WTC11 (cell line): ENCODE results near the gene TOR3A. TPM values are rescaled to one million over a fixed set of nuclear protein-coding genes. Genes with fewer than 3 reads are reported as not detected.

Experiments used
- ATAC-seq: fragments of 200-7000 bp; cut with Tn5 transposase; 2 replicates; pipeline ENCODE4 v1.10.0; 2021; ENCODE audit warnings: mild to moderate bottlenecking, moderate library complexity
- CTCF ChIA-PET: fragments of 300-600 bp; sonication (Branson Sonifier 250); formaldehyde crosslinking; loops from one replicate; lab custom pipeline; 2021; ENCODE audit warnings: antibody characterized with exemption; lab: Charles Lee
- POLR2A ChIA-PET: fragments of 350-600 bp; sonication (Branson Sonifier 250); formaldehyde crosslinking; loops from one replicate; lab custom pipeline; 2021; ENCODE audit warnings: antibody characterized with exemption; lab: Charles Lee
- DNase-seq: peaks from one replicate; pipeline ENCODE4 v3.0.0; 2021; ENCODE audit warnings: low spot score
- H3K27ac Mint-ChIP-seq: 2 replicates; pipeline ENCODE4 v1.8.0; 2021; ENCODE audit warnings: mixed read lengths
- H3K27me3 Mint-ChIP-seq: 2 replicates; pipeline ENCODE4 v1.8.0; 2021; ENCODE audit warnings: low read depth, mild to moderate bottlenecking, moderate library complexity, mixed read lengths
- H3K36me3 Mint-ChIP-seq: 2 replicates; pipeline ENCODE4 v1.8.0; 2021; ENCODE audit warnings: mixed read lengths
- H3K4me1 Mint-ChIP-seq: 2 replicates; pipeline ENCODE4 v1.8.0; 2022; ENCODE audit warnings: mixed read lengths
- H3K4me3 Mint-ChIP-seq: 2 replicates; pipeline ENCODE4 v1.8.0; 2021; ENCODE audit warnings: mild to moderate bottlenecking, moderate library complexity, mixed read lengths
- H3K9me3 Mint-ChIP-seq: 2 replicates; pipeline ENCODE4 v1.8.0; 2021; ENCODE audit warnings: mixed read lengths
- ATF2 ChIP-seq: sonication (generic); formaldehyde crosslinking; IDR thresholded peaks from 2 replicates; pipeline ENCODE4 v1.8.1; 2022; ENCODE audit warnings: low read depth, missing genetic modification reagents, borderline replicate concordance
- E2F5 ChIP-seq: sonication (generic); formaldehyde crosslinking; IDR thresholded peaks from 2 replicates; pipeline ENCODE4 v1.8.1; 2022; ENCODE audit warnings: mild to moderate bottlenecking, moderate library complexity, missing genetic modification reagents
- EMX1 ChIP-seq: fragments of 250-450 bp; sonication (Bioruptor Pico); IDR thresholded peaks from 2 replicates; pipeline ENCODE4 v1.8.0; 2021; ENCODE audit warnings: mild to moderate bottlenecking
- GRHL2 ChIP-seq: fragments of 250-450 bp; sonication (Bioruptor Pico); IDR thresholded peaks from 2 replicates; pipeline ENCODE4 v1.8.0; 2022; ENCODE audit warnings: mild to moderate bottlenecking, moderate library complexity; ENCODE audit not compliant: insufficient replicate concordance, severe bottlenecking
- JUN ChIP-seq: sonication (generic); formaldehyde crosslinking; IDR thresholded peaks from 2 replicates; pipeline ENCODE4 v1.8.0; 2023; ENCODE audit warnings: mild to moderate bottlenecking, missing genetic modification reagents
- NFE2L1 ChIP-seq: sonication (generic); formaldehyde crosslinking; IDR thresholded peaks from 2 replicates; pipeline ENCODE4 v1.8.1; 2023; ENCODE audit warnings: missing genetic modification reagents
- PRRX2 ChIP-seq: fragments of 250-450 bp; sonication (Bioruptor Pico); IDR thresholded peaks from 2 replicates; pipeline ENCODE4 v1.8.0; 2021; ENCODE audit warnings: mild to moderate bottlenecking
- RORB ChIP-seq: fragments of 250-450 bp; sonication (Bioruptor Pico); IDR thresholded peaks from 2 replicates; pipeline ENCODE4 v1.9.0; 2021; ENCODE audit warnings: mild to moderate bottlenecking
- SOX15 ChIP-seq: fragments of 250-450 bp; sonication (Bioruptor Pico); IDR thresholded peaks from 2 replicates; pipeline ENCODE4 v1.9.0; 2021; ENCODE audit warnings: mild to moderate bottlenecking
- TCF7 ChIP-seq: sonication (generic); formaldehyde crosslinking; IDR thresholded peaks from 2 replicates; pipeline ENCODE4 v1.8.0; 2022; ENCODE audit warnings: mild to moderate bottlenecking, low read depth, missing genetic modification reagents, moderate library complexity
- TEAD4 ChIP-seq: sonication (generic); formaldehyde crosslinking; IDR thresholded peaks from 2 replicates; pipeline ENCODE4 v1.8.0; 2022; ENCODE audit warnings: mild to moderate bottlenecking, missing genetic modification reagents
- TP53 ChIP-seq: sonication (generic); formaldehyde crosslinking; IDR thresholded peaks from 2 replicates; pipeline ENCODE4 v1.8.1; 2023; ENCODE audit warnings: mild to moderate bottlenecking, missing genetic modification reagents
- USF1 ChIP-seq: sonication (generic); formaldehyde crosslinking; IDR thresholded peaks from 2 replicates; pipeline ENCODE4 v1.8.0; 2022; ENCODE audit warnings: mild to moderate bottlenecking, missing genetic modification reagents
- ZNF121 ChIP-seq: sonication (generic); formaldehyde crosslinking; IDR thresholded peaks from 2 replicates; pipeline ENCODE4 v1.8.0; 2023; ENCODE audit warnings: missing genetic modification reagents
- ZNF138 ChIP-seq: sonication (generic); formaldehyde crosslinking; conservative IDR thresholded peaks from 2 replicates; pipeline ENCODE4 v1.8.1; 2022; ENCODE audit warnings: mild to moderate bottlenecking, moderate library complexity, missing genetic modification reagents
- ZNF423 ChIP-seq: fragments of 250-450 bp; sonication (Bioruptor Pico); IDR thresholded peaks from 2 replicates; pipeline ENCODE4 v2.1.2; 2022; ENCODE audit warnings: mild to moderate bottlenecking, moderate library complexity
- ZNF425 ChIP-seq: fragments of 250-450 bp; sonication (Bioruptor Pico); conservative IDR thresholded peaks from 2 replicates; pipeline ENCODE4 v1.9.0; 2021; ENCODE audit warnings: mild to moderate bottlenecking
- total RNA-seq: library from RNA; stranded (reverse); gene quantifications from 3 replicates; pipeline ENCODE4 v1.2.3, GENCODE V29; 2021
- TF ChIP-seq, protein P1 (sequence below): sonication (generic); formaldehyde crosslinking; IDR thresholded peaks from 2 replicates; pipeline ENCODE4 v1.8.1; 2022; ENCODE audit warnings: mild to moderate bottlenecking, missing genetic modification reagents, moderate library complexity, borderline replicate concordance
- TF ChIP-seq, protein P2 (sequence below): sonication (generic); formaldehyde crosslinking; IDR thresholded peaks from 2 replicates; pipeline ENCODE4 v1.8.1; 2023; ENCODE audit warnings: mild to moderate bottlenecking, missing genetic modification reagents, moderate library complexity
- TF ChIP-seq, protein P3 (sequence below): fragments of 250-450 bp; sonication (Bioruptor Pico); IDR thresholded peaks from 2 replicates; pipeline ENCODE4 v1.9.0; 2021; ENCODE audit warnings: mild to moderate bottlenecking
- TF ChIP-seq, protein P4 (sequence below): sonication (generic); formaldehyde crosslinking; IDR thresholded peaks from 2 replicates; pipeline ENCODE4 v1.8.0; 2022; ENCODE audit warnings: mild to moderate bottlenecking, missing genetic modification reagents
- TF ChIP-seq, protein P5 (sequence below): sonication (generic); formaldehyde crosslinking; conservative IDR thresholded peaks from 2 replicates; pipeline ENCODE4 v1.8.1; 2022; ENCODE audit warnings: mild to moderate bottlenecking, missing genetic modification reagents

Gene TOR3A
- total RNA-seq, 1 experiment from 2014 or later: 20.5 TPM

DNA sequence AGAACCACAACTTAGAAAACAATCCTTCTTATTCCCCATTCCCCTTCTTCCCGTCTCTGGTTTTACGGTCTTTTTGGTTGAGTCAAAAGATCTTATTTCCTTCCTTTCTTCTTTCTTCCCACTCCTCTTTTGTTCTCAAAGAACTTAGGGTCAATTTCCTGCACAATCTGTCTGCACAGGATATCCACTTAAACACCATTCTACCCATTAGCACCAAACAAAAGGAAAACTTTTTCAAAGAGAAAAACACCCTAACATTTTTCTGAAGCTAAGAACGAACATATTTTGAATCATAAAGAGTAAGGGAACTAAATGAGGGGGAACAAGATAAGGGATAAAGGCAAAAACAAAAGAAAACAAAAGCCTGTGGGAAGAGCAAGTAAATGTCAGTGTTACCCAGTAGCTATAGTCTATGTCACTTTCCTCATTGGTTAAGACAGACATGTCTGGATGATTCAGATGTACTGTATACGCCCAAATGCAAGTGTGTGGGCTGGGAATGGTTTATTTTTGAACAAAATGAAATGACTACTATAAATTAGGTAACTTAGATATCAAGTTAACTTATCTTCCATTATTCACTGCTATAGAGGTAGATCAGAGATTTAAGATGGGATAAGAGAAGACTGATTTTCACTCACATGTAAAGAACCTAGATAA, 59.9 kb downstream of the TOR3A start:
- H3K27me3 Mint-ChIP-seq: no peaks in the 10 kb centered on the region
- peaks cover 20% of the 10 kb centered on the region for H3K9me3 Mint-ChIP-seq
- no peak for DNase-seq
- peaks cover 20% of the 10 kb centered on the region for H3K36me3 Mint-ChIP-seq
- ATAC-seq: 0 out of 2 replicates have a peak, but pooled peaks have one; percentile 39
- no peak for TF ChIP-seq ZNF138 (CRISPR knock-in tag)
- TF ChIP-seq, protein P1, sequence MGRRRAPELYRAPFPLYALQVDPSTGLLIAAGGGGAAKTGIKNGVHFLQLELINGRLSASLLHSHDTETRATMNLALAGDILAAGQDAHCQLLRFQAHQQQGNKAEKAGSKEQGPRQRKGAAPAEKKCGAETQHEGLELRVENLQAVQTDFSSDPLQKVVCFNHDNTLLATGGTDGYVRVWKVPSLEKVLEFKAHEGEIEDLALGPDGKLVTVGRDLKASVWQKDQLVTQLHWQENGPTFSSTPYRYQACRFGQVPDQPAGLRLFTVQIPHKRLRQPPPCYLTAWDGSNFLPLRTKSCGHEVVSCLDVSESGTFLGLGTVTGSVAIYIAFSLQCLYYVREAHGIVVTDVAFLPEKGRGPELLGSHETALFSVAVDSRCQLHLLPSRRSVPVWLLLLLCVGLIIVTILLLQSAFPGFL (CRISPR knock-in tag): no peak
- no peak for TF ChIP-seq GRHL2 (CRISPR knock-in tag)
- H3K4me3 Mint-ChIP-seq: no peak overlapping the region
- H3K4me1 Mint-ChIP-seq: peaks cover 17% of the 10 kb centered on the region
- H3K27ac Mint-ChIP-seq: peak overlapping the region; percentile 57
- POLR2A ChIA-PET: no interaction called here
- CTCF ChIA-PET: no interaction called here

- ChIA-PET CTCF (no interaction called here), POLR2A (no interaction called here)
- Mint-ChIP-seq H3K36me3 (peaks cover 20% of the 10 kb centered on the region), H3K27me3 (no peaks in the 10 kb centered on the region), H3K9me3 (peaks cover 20% of the 10 kb centered on the region), H3K27ac (peak overlapping the region; percentile 14; the same call in 1 of the 2 replicates), H3K4me3 (no peak overlapping the region), H3K4me1 (peaks cover 17% of the 10 kb centered on the region)
- no peak for TF ChIP-seq ZNF425 (CRISPR knock-in tag)
- TF ChIP-seq PRRX2 (CRISPR knock-in tag): no peak
- no peak for TF ChIP-seq TEAD4
- TF ChIP-seq, protein P2, sequence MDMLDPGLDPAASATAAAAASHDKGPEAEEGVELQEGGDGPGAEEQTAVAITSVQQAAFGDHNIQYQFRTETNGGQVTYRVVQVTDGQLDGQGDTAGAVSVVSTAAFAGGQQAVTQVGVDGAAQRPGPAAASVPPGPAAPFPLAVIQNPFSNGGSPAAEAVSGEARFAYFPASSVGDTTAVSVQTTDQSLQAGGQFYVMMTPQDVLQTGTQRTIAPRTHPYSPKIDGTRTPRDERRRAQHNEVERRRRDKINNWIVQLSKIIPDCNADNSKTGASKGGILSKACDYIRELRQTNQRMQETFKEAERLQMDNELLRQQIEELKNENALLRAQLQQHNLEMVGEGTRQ (CRISPR knock-in tag): no peak
- TF ChIP-seq TCF7 (CRISPR knock-in tag): no peak
- no peak for TF ChIP-seq SOX15
- no peak for TF ChIP-seq RORB (CRISPR knock-in tag)
- TF ChIP-seq JUN: no peak
- TF ChIP-seq EMX1 (CRISPR knock-in tag): no peak
- TF ChIP-seq ZNF121: no peak
- TF ChIP-seq GRHL2 (CRISPR knock-in tag): no peak
- TF ChIP-seq ZNF138 (CRISPR knock-in tag): no peak
- TF ChIP-seq E2F5 (CRISPR knock-in tag): no peak
- TF ChIP-seq, protein P3, sequence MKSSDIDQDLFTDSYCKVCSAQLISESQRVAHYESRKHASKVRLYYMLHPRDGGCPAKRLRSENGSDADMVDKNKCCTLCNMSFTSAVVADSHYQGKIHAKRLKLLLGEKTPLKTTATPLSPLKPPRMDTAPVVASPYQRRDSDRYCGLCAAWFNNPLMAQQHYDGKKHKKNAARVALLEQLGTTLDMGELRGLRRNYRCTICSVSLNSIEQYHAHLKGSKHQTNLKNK: no peak
- TF ChIP-seq NFE2L1: no peak
- ATAC-seq (no peak; the same call in 1 of the 2 replicates), DNase-seq (no peak)
Observed at GRCh38 chr1:179142889-179143299, 61.0 kb downstream of the TOR3A start.

- no peak for DNase-seq
- H3K27ac Mint-ChIP-seq: no peak overlapping the region
- CTCF ChIA-PET: no interaction called here
- no peak for ATAC-seq
- H3K4me1 Mint-ChIP-seq: peaks cover 17% of the 10 kb centered on the region
- POLR2A ChIA-PET: no interaction called here
- H3K4me3 Mint-ChIP-seq: no peak overlapping the region
- no peaks in the 10 kb centered on the region for H3K27me3 Mint-ChIP-seq
- H3K36me3 Mint-ChIP-seq: peaks cover 20% of the 10 kb centered on the region
- peaks cover 20% of the 10 kb centered on the region for H3K9me3 Mint-ChIP-seq
- TF ChIP-seq ZNF423 (CRISPR knock-in tag) (no peak), TP53 (CRISPR knock-in tag) (no peak), USF1 (CRISPR knock-in tag) (no peak), ATF2 (CRISPR knock-in tag) (no peak)
- TF ChIP-seq, protein P4, sequence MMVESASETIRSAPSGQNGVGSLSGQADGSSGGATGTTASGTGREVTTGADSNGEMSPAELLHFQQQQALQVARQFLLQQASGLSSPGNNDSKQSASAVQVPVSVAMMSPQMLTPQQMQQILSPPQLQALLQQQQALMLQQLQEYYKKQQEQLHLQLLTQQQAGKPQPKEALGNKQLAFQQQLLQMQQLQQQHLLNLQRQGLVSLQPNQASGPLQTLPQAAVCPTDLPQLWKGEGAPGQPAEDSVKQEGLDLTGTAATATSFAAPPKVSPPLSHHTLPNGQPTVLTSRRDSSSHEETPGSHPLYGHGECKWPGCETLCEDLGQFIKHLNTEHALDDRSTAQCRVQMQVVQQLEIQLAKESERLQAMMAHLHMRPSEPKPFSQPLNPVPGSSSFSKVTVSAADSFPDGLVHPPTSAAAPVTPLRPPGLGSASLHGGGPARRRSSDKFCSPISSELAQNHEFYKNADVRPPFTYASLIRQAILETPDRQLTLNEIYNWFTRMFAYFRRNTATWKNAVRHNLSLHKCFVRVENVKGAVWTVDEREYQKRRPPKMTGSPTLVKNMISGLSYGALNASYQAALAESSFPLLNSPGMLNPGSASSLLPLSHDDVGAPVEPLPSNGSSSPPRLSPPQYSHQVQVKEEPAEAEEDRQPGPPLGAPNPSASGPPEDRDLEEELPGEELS (CRISPR knock-in tag): no peak
- TF ChIP-seq, protein P5, sequence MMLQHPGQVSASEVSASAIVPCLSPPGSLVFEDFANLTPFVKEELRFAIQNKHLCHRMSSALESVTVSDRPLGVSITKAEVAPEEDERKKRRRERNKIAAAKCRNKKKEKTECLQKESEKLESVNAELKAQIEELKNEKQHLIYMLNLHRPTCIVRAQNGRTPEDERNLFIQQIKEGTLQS (CRISPR knock-in tag): no peak
Observed at GRCh38 chr1:179143322-179143721, 61.5 kb downstream of the TOR3A start.
